Muscle layer of colon (tissue), 2 donors: ENCODE measurements around the gene TNFRSF11A.

Experiments used
- H3K27ac ChIP-seq: one replicate; pipeline ENCODE4 v1.7.0; 2013; ENCODE audit warnings: low read depth, mild to moderate bottlenecking, low read length, moderate library complexity
- H3K27me3 ChIP-seq, 2 donors: one replicate each; pipeline ENCODE4 v1.7.0; 2013; ENCODE audit warnings: low read length in 2 of 2, mild to moderate bottlenecking in 2 of 2; ENCODE audit not compliant: insufficient read depth in 2 of 2, control insufficient read depth in 1 of 2
- H3K36me3 ChIP-seq: one replicate; pipeline ENCODE4 v1.7.0; 2013; ENCODE audit warnings: mild to moderate bottlenecking, low read length; ENCODE audit not compliant: insufficient read depth
- H3K4me1 ChIP-seq: one replicate; pipeline ENCODE4 v1.7.0; 2013; ENCODE audit warnings: mild to moderate bottlenecking, low read length; ENCODE audit not compliant: insufficient read depth
- H3K4me3 ChIP-seq, 2 donors: one replicate each; pipeline ENCODE4 v1.7.0; 2013; ENCODE audit warnings: low read length in 2 of 2, low read depth in 1 of 2, mild to moderate bottlenecking in 1 of 2, moderate library complexity in 1 of 2
- H3K9ac ChIP-seq: one replicate; pipeline ENCODE4 v1.7.0; 2013; ENCODE audit warnings: low read length
- H3K9me3 ChIP-seq: one replicate; pipeline ENCODE4 v1.7.0; 2013; ENCODE audit warnings: mild to moderate bottlenecking, low read length
- donor health status: abdominal sarcoma.
- donor health status: Adenocarcinoma of cecum.

TNFRSF11A gene

DNA sequence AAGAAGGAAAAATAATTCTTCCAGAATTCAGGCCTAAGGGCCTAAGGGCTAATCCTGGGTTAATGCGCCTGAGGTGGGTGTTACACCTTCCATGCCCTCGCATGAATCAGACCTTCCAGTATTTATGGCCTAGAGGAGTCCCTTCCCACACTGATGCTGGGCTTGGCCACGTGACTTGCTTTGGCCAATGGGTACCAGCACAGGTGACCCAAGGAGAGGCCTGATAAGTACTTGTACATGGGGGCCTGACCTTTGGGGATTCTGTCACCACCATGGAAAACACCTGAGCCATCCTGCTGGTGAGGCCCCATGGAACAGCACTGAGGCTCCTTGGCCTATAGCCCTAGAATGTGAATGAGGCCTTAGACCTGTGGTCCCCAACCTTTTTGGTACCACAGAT lies 79.8 kb downstream of the TNFRSF11A start:
- no peak overlapping the region for H3K27ac ChIP-seq
- no peak overlapping the region for H3K4me3 ChIP-seq
- no peaks in the 10 kb centered on the region for H3K27me3 ChIP-seq
- no peaks in the 10 kb centered on the region for H3K4me1 ChIP-seq
- no peaks in the 10 kb centered on the region for H3K9me3 ChIP-seq
- no peaks in the 10 kb centered on the region for H3K36me3 ChIP-seq
- no peak overlapping the region for H3K9ac ChIP-seq

DNA sequence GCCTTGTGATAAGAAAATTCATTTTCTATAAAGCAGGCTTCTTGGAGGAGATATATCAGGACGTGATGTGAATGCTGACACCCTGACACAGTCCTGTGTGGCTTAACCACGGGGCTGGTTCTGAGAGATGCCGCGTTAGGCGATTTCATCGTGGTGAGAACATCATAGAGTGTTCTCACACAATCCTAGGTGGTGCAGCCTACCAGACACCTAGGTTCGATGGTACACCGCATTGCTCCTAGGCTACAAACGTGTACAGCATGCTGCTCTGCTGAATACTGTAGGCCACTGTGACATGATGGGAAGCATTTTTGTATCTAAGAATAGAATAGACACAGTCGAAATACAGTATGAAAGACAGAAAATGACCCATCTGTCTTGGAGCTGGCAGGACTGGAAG lies 82.5 kb downstream of the TNFRSF11A start:
- Histone ChIP-seq H3K36me3 (no peaks in the 10 kb centered on the region), H3K27ac (no peak overlapping the region), H3K4me3 (no peak overlapping the region), H3K4me1 (no peaks in the 10 kb centered on the region), H3K27me3 (no peaks in the 10 kb centered on the region), H3K9me3 (no peaks in the 10 kb centered on the region), H3K9ac (no peak overlapping the region)

DNA sequence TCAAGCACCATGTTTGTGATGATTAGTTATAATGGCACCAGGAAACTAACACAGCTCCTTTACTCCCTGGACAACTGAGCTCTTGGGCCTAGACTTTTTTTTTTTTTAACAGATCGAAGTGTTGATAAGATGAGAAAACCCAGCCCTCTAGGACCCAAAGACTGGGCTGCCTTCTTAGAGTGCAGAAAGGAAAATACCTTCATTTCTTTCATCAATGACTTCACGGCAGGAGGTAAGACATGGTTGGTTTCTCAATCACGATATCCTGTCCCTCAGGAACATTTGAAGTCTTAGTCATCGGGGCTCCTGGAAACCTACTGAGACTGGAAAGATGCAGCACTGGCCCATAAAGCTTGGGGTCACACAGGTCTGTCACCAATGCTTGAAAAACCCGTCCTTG lies 84.7 kb downstream of the TNFRSF11A start:
- H3K4me3 ChIP-seq = no peak overlapping the region
- H3K9ac ChIP-seq = no peak overlapping the region
- no peaks in the 10 kb centered on the region for H3K9me3 ChIP-seq
- H3K36me3 ChIP-seq = no peaks in the 10 kb centered on the region
- H3K27ac ChIP-seq = no peak overlapping the region
- H3K4me1 ChIP-seq = no peaks in the 10 kb centered on the region
- H3K27me3 ChIP-seq = no peaks in the 10 kb centered on the region

DNA sequence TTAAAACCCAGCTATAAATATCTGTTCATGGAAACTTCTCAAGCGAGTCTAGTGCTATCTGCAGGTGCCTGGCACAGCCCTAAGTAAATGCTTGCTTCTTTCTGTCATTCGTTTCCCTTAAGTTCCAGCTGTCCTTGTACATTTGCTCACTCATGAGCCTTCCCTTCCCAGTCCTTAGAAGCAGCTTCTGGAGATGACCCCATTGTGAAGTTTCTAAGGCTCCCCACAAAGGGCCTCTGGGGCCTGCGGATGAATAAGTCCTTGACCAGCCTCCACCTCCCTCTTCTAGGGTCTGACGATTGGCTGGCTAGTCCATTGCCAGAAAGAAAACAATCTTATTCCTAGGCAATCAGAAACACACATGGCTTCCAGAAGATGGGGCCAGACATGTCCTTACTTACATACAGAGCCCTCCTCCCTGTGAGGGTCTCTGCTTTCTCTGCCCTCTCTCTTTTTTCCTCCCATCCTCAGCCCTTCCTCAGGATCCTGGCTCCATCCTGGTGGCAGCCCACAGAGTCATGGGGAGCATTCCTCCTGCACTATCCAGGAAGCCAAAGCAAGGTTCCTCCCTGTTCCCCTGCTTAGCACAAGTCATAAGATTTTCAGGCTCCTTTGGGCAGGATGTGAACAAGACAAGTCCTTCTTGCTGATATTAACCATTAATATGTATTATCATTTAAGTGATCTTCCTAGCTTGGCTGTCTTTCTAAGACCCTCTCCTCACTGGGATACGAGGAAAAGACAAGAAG lies 87.3 kb downstream of the TNFRSF11A start:
- Histone ChIP-seq H3K4me1 (no peaks in the 10 kb centered on the region), H3K9me3 (no peaks in the 10 kb centered on the region), H3K4me3 (no peak overlapping the region), H3K27me3 (no peaks in the 10 kb centered on the region), H3K27ac (no peak overlapping the region), H3K36me3 (no peaks in the 10 kb centered on the region), H3K9ac (no peak overlapping the region)

DNA sequence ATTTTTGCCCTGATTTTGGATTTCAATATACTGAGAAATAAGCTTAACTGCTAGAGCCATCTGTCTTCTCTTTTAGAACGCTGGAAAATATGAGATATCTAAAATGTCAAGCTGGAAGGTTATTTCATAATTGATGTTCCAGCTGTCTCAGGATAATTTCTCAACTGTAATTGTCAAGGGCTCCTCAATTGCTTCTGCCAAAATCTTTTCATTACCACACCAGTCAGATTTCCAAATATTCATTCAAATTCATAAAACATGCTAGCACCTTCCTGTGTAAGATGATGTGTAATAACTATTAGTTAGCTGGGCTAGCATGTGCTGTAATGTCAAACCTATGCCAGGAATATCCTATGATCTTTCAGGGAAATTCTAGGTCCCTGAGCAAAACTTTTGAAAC lies 88.1 kb downstream of the TNFRSF11A start:
- H3K27me3 ChIP-seq = no peaks in the 10 kb centered on the region
- no peak overlapping the region for H3K9ac ChIP-seq
- H3K4me1 ChIP-seq = no peaks in the 10 kb centered on the region
- H3K4me3 ChIP-seq = no peak overlapping the region
- H3K9me3 ChIP-seq = no peaks in the 10 kb centered on the region
- H3K36me3 ChIP-seq = no peaks in the 10 kb centered on the region
- H3K27ac ChIP-seq = no peak overlapping the region

DNA sequence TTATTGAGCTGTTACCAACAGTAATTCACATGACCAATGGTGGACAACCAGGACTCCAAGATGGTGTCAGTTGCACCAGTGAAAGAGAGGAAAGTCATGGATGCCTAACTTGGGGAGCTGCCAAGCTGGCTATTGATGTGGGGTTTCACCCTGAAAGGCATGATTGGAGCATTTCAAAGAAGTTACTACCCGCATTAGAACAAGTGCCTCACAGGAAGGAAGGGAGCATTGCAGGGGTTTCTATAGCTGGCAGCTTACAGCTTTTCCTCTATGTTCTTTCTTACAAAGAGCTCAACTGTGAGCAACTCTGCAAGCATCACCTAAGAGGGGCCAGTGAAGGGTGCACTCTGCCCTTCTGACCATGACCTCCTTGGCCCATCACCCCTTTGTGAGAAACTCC lies 93.1 kb downstream of the TNFRSF11A start:
- Histone ChIP-seq H3K36me3 (no peaks in the 10 kb centered on the region), H3K9ac (no peak overlapping the region), H3K4me3 (no peak overlapping the region), H3K4me1 (no peaks in the 10 kb centered on the region), H3K27ac (no peak overlapping the region), H3K27me3 (no peaks in the 10 kb centered on the region), H3K9me3 (no peaks in the 10 kb centered on the region)

DNA sequence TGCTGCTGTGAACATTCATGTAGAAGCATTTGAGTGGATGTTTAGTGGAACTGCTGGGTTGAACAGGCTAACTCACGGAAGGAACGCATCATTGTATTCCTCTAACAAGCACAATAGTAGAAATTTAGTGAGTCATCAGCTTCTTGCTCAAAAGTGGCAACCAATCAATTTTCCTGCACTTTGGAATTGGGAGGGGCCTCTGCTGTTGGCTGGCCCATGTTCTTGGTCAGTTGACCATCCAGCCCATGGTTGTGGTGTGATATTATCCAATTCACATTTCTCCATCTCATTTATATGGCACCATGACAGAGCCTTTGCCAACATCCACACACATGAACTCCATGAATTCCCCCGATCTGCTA lies 95.0 kb downstream of the TNFRSF11A start:
- H3K9ac ChIP-seq = no peak overlapping the region

DNA sequence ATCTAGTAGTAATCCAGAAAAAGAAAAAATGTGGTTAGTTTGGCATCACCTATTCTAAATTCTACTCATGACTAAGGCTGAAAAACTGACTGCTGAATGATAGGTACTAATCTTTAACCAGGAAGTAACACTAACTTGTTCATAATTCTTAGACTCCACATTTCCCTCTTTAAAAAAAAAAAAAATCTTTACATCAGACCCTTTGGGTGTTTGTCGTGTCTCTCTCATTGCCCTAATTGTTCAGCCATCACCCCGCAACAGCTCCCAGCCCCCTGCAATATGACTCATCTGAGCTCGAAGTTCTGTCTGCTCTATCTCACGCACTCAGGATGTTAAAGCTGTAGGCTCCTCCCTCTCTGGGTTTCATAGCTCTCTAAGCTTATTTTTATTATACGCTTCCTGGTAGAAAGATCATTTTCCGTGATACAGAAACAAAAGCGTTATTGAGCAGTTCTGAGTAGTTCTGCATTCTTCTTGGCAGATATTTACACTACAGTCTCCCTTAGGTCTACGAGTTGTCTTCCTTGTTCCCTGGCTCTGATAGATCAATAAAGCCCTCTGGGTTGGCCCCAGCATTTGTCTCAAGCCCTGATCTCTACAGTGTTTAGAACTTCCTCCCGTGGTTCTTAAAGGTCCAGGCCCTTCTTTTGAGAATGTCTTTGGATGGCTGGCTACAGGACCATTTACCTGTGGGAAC lies 95.6 kb downstream of the TNFRSF11A start:
- H3K9ac ChIP-seq = no peak overlapping the region
- no peak overlapping the region for H3K27ac ChIP-seq
- H3K4me3 ChIP-seq = no peak overlapping the region

More for the DNA sequence above, 95.0 kb downstream of the TNFRSF11A start:
- no peak overlapping the region for H3K4me3 ChIP-seq
- no peaks in the 10 kb centered on the region for H3K9me3 ChIP-seq
- H3K36me3 ChIP-seq = no peaks in the 10 kb centered on the region
- H3K27ac ChIP-seq = no peak overlapping the region
- H3K27me3 ChIP-seq = no peaks in the 10 kb centered on the region
- peaks cover 3% of the 10 kb centered on the region for H3K4me1 ChIP-seq

DNA sequence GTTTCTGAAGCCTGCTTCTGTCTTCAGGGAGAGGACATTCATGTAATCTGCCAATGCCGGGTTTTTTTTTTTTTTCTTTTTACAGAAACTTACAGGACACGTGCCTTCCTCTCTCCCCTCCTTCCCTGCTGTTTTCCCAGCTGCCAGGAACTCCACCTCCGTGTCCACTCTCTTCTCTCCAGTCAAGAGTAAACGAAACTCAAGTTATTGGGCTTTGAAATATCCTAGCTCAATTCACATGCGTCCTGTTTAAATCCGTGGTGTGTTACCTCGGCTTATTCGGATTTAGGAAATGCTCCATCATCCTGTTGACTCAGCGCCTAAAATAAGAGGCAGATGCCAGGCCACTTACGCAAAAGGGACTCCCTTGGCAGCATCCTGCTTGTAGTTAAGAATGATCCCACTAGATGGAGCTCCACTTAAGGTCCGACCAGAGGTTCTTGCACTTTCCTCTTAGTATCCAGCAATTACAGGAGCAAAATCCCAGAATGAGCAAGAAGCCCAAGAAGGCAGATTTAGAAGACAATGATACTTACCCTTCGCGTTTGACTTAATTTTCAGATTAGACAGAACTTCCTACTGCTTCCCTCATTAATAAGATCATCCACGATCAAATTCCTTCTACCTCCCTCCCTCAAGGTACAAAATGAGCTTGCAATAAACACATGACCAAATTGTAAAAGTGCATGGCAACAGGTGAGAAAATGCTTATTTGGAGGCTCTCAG lies 100.5 kb downstream of the TNFRSF11A start:
- no peaks in the 10 kb centered on the region for H3K27me3 ChIP-seq

More for the DNA sequence above, 95.6 kb downstream of the TNFRSF11A start:
- H3K27me3 ChIP-seq = no peaks in the 10 kb centered on the region
- H3K4me1 ChIP-seq = peaks cover 6% of the 10 kb centered on the region
- H3K36me3 ChIP-seq = no peaks in the 10 kb centered on the region
- no peaks in the 10 kb centered on the region for H3K9me3 ChIP-seq

DNA sequence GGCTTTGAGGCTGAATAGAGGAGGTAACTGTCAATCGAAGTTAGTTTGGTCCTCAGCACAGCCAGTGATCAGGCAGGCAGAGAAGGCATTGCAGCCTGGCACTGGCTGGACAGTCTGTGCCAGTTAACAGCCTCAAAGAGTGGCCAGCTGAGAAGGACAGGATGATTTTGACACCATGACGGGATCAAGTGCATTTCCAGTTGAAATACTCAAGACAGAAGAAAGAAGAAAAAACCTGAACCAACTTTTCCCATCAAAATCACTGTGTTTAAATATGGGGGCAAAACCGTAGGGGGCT lies 101.0 kb downstream of the TNFRSF11A start:
- Histone ChIP-seq H3K27me3 (no peaks in the 10 kb centered on the region), H3K27ac (no peak overlapping the region), H3K9ac (no peak overlapping the region), H3K4me1 (peaks cover 11% of the 10 kb centered on the region), H3K9me3 (no peaks in the 10 kb centered on the region), H3K4me3 (no peak overlapping the region), H3K36me3 (no peaks in the 10 kb centered on the region)

More for the DNA sequence above, 100.5 kb downstream of the TNFRSF11A start:
- Histone ChIP-seq H3K4me3 (peak overlapping the region in 1 of 2 donors; percentile 46), H3K27ac (peak overlapping the region; percentile 24), H3K4me1 (peaks cover 11% of the 10 kb centered on the region), H3K9ac (peak overlapping the region; percentile 26), H3K36me3 (no peaks in the 10 kb centered on the region), H3K9me3 (no peaks in the 10 kb centered on the region)

DNA sequence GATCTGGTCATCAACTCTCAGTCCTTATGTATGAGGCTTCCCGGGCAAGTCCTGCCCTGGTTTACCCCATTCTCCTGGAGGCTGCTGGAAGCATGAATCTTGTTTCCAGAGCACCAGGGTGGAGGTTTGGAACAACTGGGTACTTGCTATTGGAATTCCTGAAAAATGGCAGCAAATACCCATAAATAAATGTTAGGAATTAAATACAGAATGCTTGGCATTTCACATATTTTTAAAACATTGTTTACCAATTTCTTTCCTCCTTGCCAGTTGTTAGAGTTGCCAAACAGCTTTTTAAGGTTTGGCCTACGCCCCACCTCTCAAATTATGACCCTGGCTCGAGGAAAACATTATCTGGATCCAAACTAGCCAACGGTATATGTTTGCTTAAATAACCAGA lies 107.1 kb downstream of the TNFRSF11A start:
- Histone ChIP-seq H3K9me3 (no peaks in the 10 kb centered on the region), H3K27me3 (no peaks in the 10 kb centered on the region), H3K4me1 (peaks cover 5% of the 10 kb centered on the region), H3K9ac (no peak overlapping the region), H3K27ac (no peak overlapping the region), H3K36me3 (no peaks in the 10 kb centered on the region), H3K4me3 (no peak overlapping the region)
